Fibroblast of lung (primary cell): ENCODE data around the gene EPHB1.

ENCODE experiments used
- CTCF ChIP-seq, 2 donors: IDR thresholded peaks in 1 of 2; conservative IDR thresholded peaks in 1 of 2; 1 replicate in 1 of 2; 2 replicates in 1 of 2; pipeline ENCODE4 v1.5.1; 2011 to 2012; ENCODE audit warnings: low read length in 2 of 2, control low read depth in 1 of 2, inconsistent platforms in 1 of 2, low read depth in 1 of 2, mild to moderate bottlenecking in 1 of 2
- EZH2 ChIP-seq: IDR thresholded peaks from 2 replicates; pipeline ENCODE4 v1.5.1; 2012; ENCODE audit warnings: low read length, control low read depth, mild to moderate bottlenecking; ENCODE audit errors: missing control alignments

GRCh38 chr3:134840459-134840858, 45.4 kb downstream of the EPHB1 start:
- no peak for TF ChIP-seq CTCF (conservative IDR thresholded peaks at IDR 0.05 in 1 of 2, IDR thresholded peaks at IDR 0.05 in 1 of 2; ENCODE audit: low read depth in 1 of 2, low read length in 2 of 2)
- no peak for TF ChIP-seq EZH2
